OCI-LY7 (cell line): ENCODE measurements around the gene ZNF407. TPM values are rescaled to one million over a fixed set of nuclear protein-coding genes. Genes with fewer than 3 reads are reported as not detected.

Experiments
- BruUV-seq: library from RNA; stranded (reverse); fragments of 400-500 nt; replicated peaks from 2 replicates; lab custom pipeline; 2021; lab: Mats Ljungman, UMichigan
- CTCF ChIA-PET: fragments of 300-600 bp; sonication (Branson Sonifier 250); formaldehyde crosslinking; loops from one replicate; lab custom pipeline; 2022; ENCODE audit warnings: antibody characterized with exemption; ENCODE audit not compliant: unreplicated experiment; lab: Charles Lee
- POLR2A ChIA-PET: fragments of 300-600 bp; sonication (Branson Sonifier 250); formaldehyde crosslinking; loops from one replicate; lab custom pipeline; 2022; ENCODE audit warnings: antibody characterized with exemption; lab: Charles Lee
- DNase-seq: peaks from one replicate; pipeline ENCODE4 v3.0.0-alpha.2; 2015; ENCODE audit warnings: low spot score
- H2AFZ ChIP-seq: fragments of 200-600 bp; sonication (generic), shearing (Covaris generic); 2 replicates; pipeline ENCODE4 v1.6.1; 2014; ENCODE audit warnings: mild to moderate bottlenecking, antibody characterized with exemption, low read length, moderate library complexity
- H3K27ac ChIP-seq: fragments of 200-600 bp; sonication (generic); 2 replicates; pipeline ENCODE4 v1.5.1; 2014; ENCODE audit warnings: mixed run types, low read depth, mild to moderate bottlenecking, moderate library complexity, low read length, inconsistent platforms; ENCODE audit not compliant: poor library complexity, severe bottlenecking
- H3K36me3 ChIP-seq: fragments of 200-600 bp; sonication (generic); 2 replicates; pipeline ENCODE4 v1.6.1; 2014; ENCODE audit warnings: mild to moderate bottlenecking, antibody characterized with exemption, low read length, moderate library complexity, mixed read lengths; ENCODE audit not compliant: insufficient read depth
- H3K4me1 ChIP-seq: fragments of 200-600 bp; sonication (generic); 2 replicates; pipeline ENCODE4 v1.5.1; 2014; ENCODE audit warnings: mild to moderate bottlenecking, low read length; ENCODE audit not compliant: insufficient read depth, poor library complexity, severe bottlenecking
- H3K4me2 ChIP-seq: fragments of 200-600 bp; sonication (generic); 2 replicates; pipeline ENCODE4 v1.6.1; 2014; ENCODE audit warnings: mild to moderate bottlenecking, low read length
- H3K4me3 ChIP-seq: fragments of 200-600 bp; sonication (generic); 2 replicates; pipeline ENCODE4 v1.5.1; 2014; ENCODE audit warnings: mild to moderate bottlenecking, low read depth, low read length; ENCODE audit not compliant: poor library complexity, severe bottlenecking
- H3K79me2 ChIP-seq: fragments of 200-600 bp; sonication (generic); 2 replicates; pipeline ENCODE4 v1.6.1; 2016; ENCODE audit warnings: low read depth, mild to moderate bottlenecking, low read length, moderate library complexity, mixed read lengths; ENCODE audit not compliant: insufficient read depth
- H3K9me2 ChIP-seq: fragments of 200-600 bp; sonication (generic); 2 replicates; pipeline ENCODE4 v1.6.1; 2016; ENCODE audit warnings: mild to moderate bottlenecking, low read length, mixed read lengths; ENCODE audit not compliant: insufficient read depth
- H3K9me3 ChIP-seq: fragments of 200-600 bp; sonication (generic); 2 replicates; pipeline ENCODE4 v1.6.1; 2014; ENCODE audit warnings: mild to moderate bottlenecking, mixed run types, low read length, mixed read lengths
- H4K20me1 ChIP-seq: fragments of 200-600 bp; sonication (generic); 2 replicates; pipeline ENCODE4 v1.6.1; 2014; ENCODE audit warnings: mild to moderate bottlenecking, antibody characterized with exemption, low read length, moderate library complexity, mixed read lengths; ENCODE audit not compliant: insufficient read depth
- EZH2phosphoT487 ChIP-seq: fragments of 200-600 bp; sonication (generic); IDR thresholded peaks from 2 replicates; pipeline ENCODE4 v1.6.1; 2018; ENCODE audit warnings: low read depth, borderline replicate concordance, mild to moderate bottlenecking, mixed run types, antibody characterized with exemption, low read length, moderate library complexity, mixed read lengths
- intact Hi-C: fragments of 100-400 bp; cut with micrococcal nuclease; formaldehyde crosslinking; loops from one replicate; pipeline ENCODE4 v1.10.0; 2022; ENCODE audit not compliant: unreplicated experiment
- total RNA-seq, 2 experiments: library from RNA; depleted of rRNA in 1 of 2; stranded (reverse); fragments of >200 nt in 1 of 2; shearing (Covaris generic) in 1 of 2; gene quantifications; 2 replicates each; pipeline ENCODE4 v1.2.3, GENCODE V29; 2014 to 2022
- TF ChIP-seq, protein P1 (sequence below): fragments of 200-600 bp; sonication (generic); conservative IDR thresholded peaks from 2 replicates; pipeline ENCODE4 v1.5.1; 2014; ENCODE audit warnings: mild to moderate bottlenecking, antibody characterized with exemption, low read length, moderate library complexity, mixed read lengths

The ZNF407 gene
- total RNA-seq, 2 experiments from 2014 or later, result 8.9 to 11.9 TPM

DNA sequence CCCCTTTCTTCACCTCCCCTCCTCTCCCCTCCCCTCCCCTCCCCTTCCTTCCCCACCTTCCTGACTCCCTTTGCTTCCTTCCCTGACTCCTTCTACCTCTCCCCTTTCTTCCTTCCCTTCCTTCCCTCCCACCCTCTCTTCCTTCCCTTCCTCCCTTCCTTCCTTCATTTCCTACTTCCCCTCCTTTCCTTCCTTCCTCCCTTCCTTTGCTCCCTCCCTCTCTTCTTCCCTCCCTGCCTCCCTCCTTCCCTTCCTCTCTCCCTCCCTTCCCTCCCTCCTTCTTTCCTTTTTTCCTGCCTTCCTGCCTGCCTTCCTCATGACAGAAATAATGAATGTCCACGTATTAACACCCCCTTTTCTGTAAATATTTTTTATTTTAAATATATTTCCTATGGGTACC, 260.2 kb downstream of the ZNF407 start:
- no TSS peak for BruUV-seq
- TF ChIP-seq, protein P1, sequence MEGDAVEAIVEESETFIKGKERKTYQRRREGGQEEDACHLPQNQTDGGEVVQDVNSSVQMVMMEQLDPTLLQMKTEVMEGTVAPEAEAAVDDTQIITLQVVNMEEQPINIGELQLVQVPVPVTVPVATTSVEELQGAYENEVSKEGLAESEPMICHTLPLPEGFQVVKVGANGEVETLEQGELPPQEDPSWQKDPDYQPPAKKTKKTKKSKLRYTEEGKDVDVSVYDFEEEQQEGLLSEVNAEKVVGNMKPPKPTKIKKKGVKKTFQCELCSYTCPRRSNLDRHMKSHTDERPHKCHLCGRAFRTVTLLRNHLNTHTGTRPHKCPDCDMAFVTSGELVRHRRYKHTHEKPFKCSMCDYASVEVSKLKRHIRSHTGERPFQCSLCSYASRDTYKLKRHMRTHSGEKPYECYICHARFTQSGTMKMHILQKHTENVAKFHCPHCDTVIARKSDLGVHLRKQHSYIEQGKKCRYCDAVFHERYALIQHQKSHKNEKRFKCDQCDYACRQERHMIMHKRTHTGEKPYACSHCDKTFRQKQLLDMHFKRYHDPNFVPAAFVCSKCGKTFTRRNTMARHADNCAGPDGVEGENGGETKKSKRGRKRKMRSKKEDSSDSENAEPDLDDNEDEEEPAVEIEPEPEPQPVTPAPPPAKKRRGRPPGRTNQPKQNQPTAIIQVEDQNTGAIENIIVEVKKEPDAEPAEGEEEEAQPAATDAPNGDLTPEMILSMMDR, result no peak
- TF ChIP-seq EZH2phosphoT487, result no peak
- Histone ChIP-seq H2AFZ (no peak overlapping the region), H3K36me3 (no peaks in the 10 kb centered on the region), H3K9me3 (no peaks in the 10 kb centered on the region), H3K27ac (no peak overlapping the region), H3K4me1 (no peaks in the 10 kb centered on the region), H3K9me2 (no peaks in the 10 kb centered on the region), H3K4me3 (no peak overlapping the region), H3K79me2 (no peaks in the 10 kb centered on the region), H3K4me2 (no peak overlapping the region), H4K20me1 (no peaks in the 10 kb centered on the region)
- intact Hi-C loops, result no loop called here
- CTCF ChIA-PET, result no interaction called here
- DNase-seq, result no peak
- POLR2A ChIA-PET, result no interaction called here

GRCh38 chr18:74861154-74861553, 263.5 kb downstream of the ZNF407 start:
- H3K4me3 ChIP-seq, result no peak overlapping the region
- TF ChIP-seq, protein P1, result no peak
- no peak for TF ChIP-seq EZH2phosphoT487
- H3K9me2 ChIP-seq, result no peaks in the 10 kb centered on the region
- no peaks in the 10 kb centered on the region for H3K36me3 ChIP-seq
- BruUV-seq, result no TSS peak
- no peak overlapping the region for H3K27ac ChIP-seq
- no peak for DNase-seq
- no peak overlapping the region for H2AFZ ChIP-seq
- intact Hi-C loops, result no loop called here
- no peaks in the 10 kb centered on the region for H3K9me3 ChIP-seq
- no peaks in the 10 kb centered on the region for H3K79me2 ChIP-seq
- no peaks in the 10 kb centered on the region for H4K20me1 ChIP-seq
- ChIA-PET POLR2A (no interaction called here), CTCF (no interaction called here)
- no peak overlapping the region for H3K4me2 ChIP-seq
- H3K4me1 ChIP-seq, result no peaks in the 10 kb centered on the region

DNA sequence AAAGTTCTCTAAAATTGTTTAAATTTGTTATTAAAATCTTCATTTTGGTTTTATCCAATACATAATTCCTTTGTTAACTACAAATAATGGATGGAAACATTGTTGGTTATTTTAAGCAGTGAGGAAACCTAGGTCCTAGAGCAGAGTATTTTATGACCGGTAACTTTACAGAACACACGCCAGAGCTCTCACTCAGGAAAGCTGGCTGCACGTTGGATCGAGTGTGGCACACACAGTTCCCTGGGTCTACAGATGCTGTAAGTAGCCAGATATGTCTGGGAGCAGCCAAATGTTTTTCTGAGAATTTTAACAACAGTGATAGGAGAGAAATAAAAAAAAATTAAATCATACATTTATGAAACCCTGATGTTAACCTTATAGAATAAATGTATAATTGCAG, 264.4 kb downstream of the ZNF407 start:
- Histone ChIP-seq H3K36me3 (no peaks in the 10 kb centered on the region), H3K9me3 (no peaks in the 10 kb centered on the region), H4K20me1 (no peaks in the 10 kb centered on the region), H3K27ac (no peak overlapping the region), H3K4me1 (no peaks in the 10 kb centered on the region), H2AFZ (no peak overlapping the region), H3K79me2 (no peaks in the 10 kb centered on the region), H3K4me2 (no peak overlapping the region), H3K4me3 (no peak overlapping the region), H3K9me2 (no peaks in the 10 kb centered on the region)
- BruUV-seq, result no TSS peak
- intact Hi-C loops, result no loop called here
- CTCF ChIA-PET, result no interaction called here
- no peak for DNase-seq
- TF ChIP-seq, protein P1, result no peak
- TF ChIP-seq EZH2phosphoT487, result no peak
- POLR2A ChIA-PET, result no interaction called here
